HG03060 (cell line): ENCODE data around the gene TEDDM1.
"Not testable (repeated sequence)": the region's sequence is repeated elsewhere in the genome, so short reads cannot be mapped to it uniquely, and the experiment has no call there.

Experiments
- ATAC-seq: cut with Tn5 transposase; IDR thresholded peaks from one replicate; pipeline ENCODE4 v1.9.1; 2021; ENCODE audit warnings: low read depth, moderate number of reproducible peaks; ENCODE audit not compliant: unreplicated experiment

The TEDDM1 gene

GRCh38 chr1:182400567-182400966 lies at the start of gene TEDDM1:
TEDDM1 (minus strand) TSS chr1:182400667; CDS start chr1:182400485, 182 bp downstream.
- ATAC-seq, result no peak

- ATAC-seq, result no peak
These were observed 49.6 kb upstream of the TEDDM1 start, which contains the start of gene RGSL1 for GRCh38 chr1:182450087-182450486. RGSL1 (plus strand) TSS chr1:182450146; CDS start chr1:182450166, 20 bp downstream.

- ATAC-seq, result no peak
These were observed 47.2 kb upstream of the TEDDM1 start for GRCh38 chr1:182447660-182448059.

- ATAC-seq, result not testable (repeated sequence)
These were observed 46.7 kb upstream of the TEDDM1 start for GRCh38 chr1:182447124-182447523.

GRCh38 chr1:182446033-182446669 lies 45.7 kb upstream of the TEDDM1 start:
- ATAC-seq, result no peak

- ATAC-seq, result no peak
These were observed 44.0 kb upstream of the TEDDM1 start for GRCh38 chr1:182444497-182444896.

GRCh38 chr1:182442333-182442732 lies 41.9 kb upstream of the TEDDM1 start:
- no peak for ATAC-seq

- no peak for ATAC-seq
These were observed 41.3 kb upstream of the TEDDM1 start for GRCh38 chr1:182441719-182442118.

GRCh38 chr1:182438326-182438725 lies 37.9 kb upstream of the TEDDM1 start:
- ATAC-seq, result no peak

GRCh38 chr1:182433580-182433979 lies 33.1 kb upstream of the TEDDM1 start:
- ATAC-seq, result no peak

- no peak for ATAC-seq
These were observed 30.8 kb upstream of the TEDDM1 start for GRCh38 chr1:182431278-182431677.

GRCh38 chr1:182430263-182431068 lies 30.0 kb upstream of the TEDDM1 start:
- no peak for ATAC-seq

GRCh38 chr1:182428043-182428442 lies 27.6 kb upstream of the TEDDM1 start:
- ATAC-seq, result no peak

GRCh38 chr1:182426442-182427430 lies 26.3 kb upstream of the TEDDM1 start:
- ATAC-seq, result peak; percentile 49

GRCh38 chr1:182415789-182416188 lies 15.3 kb upstream of the TEDDM1 start:
- ATAC-seq, result no peak

- ATAC-seq, result no peak
These were observed 13.5 kb upstream of the TEDDM1 start for GRCh38 chr1:182413969-182414368.

GRCh38 chr1:182413486-182413885 lies 13.0 kb upstream of the TEDDM1 start:
- ATAC-seq, result no peak

GRCh38 chr1:182410620-182411273 lies 10.3 kb upstream of the TEDDM1 start:
- ATAC-seq, result no peak

- no peak for ATAC-seq
These were observed 9.7 kb upstream of the TEDDM1 start for GRCh38 chr1:182410138-182410537.

- no peak for ATAC-seq
These were observed 8.1 kb upstream of the TEDDM1 start for GRCh38 chr1:182408435-182409075.
